Liver (tissue), 9 donors: Measurements from ENCODE around the gene CRYAA. TPM values are rescaled to one million over a fixed set of nuclear protein-coding genes. Genes with fewer than 3 reads are reported as not detected.
"Not testable (repeated sequence)": the region's sequence is repeated elsewhere in the genome, so short reads cannot be mapped to it uniquely, and the experiment has no call there.

Experiments used
- DNase-seq: peaks from one replicate; pipeline ENCODE4 v3.0.0-alpha.2; 2017; ENCODE audit warnings: low spot score
- H3K27ac ChIP-seq, 2 donors: one replicate each; pipeline ENCODE4 v1.7.0; 2013; ENCODE audit warnings: inconsistent platforms in 2 of 2, low read length in 2 of 2, control low read depth in 1 of 2, low read depth in 1 of 2, mild to moderate bottlenecking in 1 of 2
- H3K27me3 ChIP-seq, 4 donors: one replicate each; pipeline versions ENCODE4 v1.6.1 to v1.7.0; 2013; ENCODE audit warnings: low read length in 3 of 4, inconsistent platforms in 1 of 4, mild to moderate bottlenecking in 1 of 4, moderate library complexity in 1 of 4; ENCODE audit not compliant: control insufficient read depth in 4 of 4, insufficient read depth in 4 of 4
- H3K36me3 ChIP-seq, 4 donors: one replicate each; pipeline versions ENCODE4 v1.6.1 to v1.7.0; 2013; ENCODE audit warnings: low read length in 3 of 4, mild to moderate bottlenecking in 3 of 4, low read depth in 1 of 4, moderate library complexity in 1 of 4; ENCODE audit not compliant: control insufficient read depth in 4 of 4, insufficient read depth in 3 of 4
- H3K4me1 ChIP-seq, 4 donors: one replicate each; pipeline versions ENCODE4 v1.6.1 to v1.7.0; 2013; ENCODE audit warnings: low read length in 3 of 4, mild to moderate bottlenecking in 3 of 4, moderate library complexity in 1 of 4; ENCODE audit not compliant: control insufficient read depth in 4 of 4, insufficient read depth in 4 of 4
- H3K4me3 ChIP-seq, 3 donors: one replicate each; pipeline versions ENCODE4 v1.6.1 to v1.7.0; 2013; ENCODE audit warnings: low read length in 3 of 3, control low read depth in 1 of 3, low read depth in 1 of 3, mild to moderate bottlenecking in 1 of 3
- H3K9ac ChIP-seq, 2 donors: one replicate each; pipeline ENCODE4 v1.7.0; 2013; ENCODE audit warnings: low read length in 2 of 2, mild to moderate bottlenecking in 2 of 2, moderate library complexity in 2 of 2, control low read depth in 1 of 2, low read depth in 1 of 2
- H3K9me3 ChIP-seq, 4 donors: one replicate each; pipeline versions ENCODE4 v1.6.1 to v1.7.0; 2013; ENCODE audit warnings: low read length in 3 of 4; ENCODE audit not compliant: control insufficient read depth in 4 of 4
- WGBS: extraction: QIAGEN DNeasy Blood & Tissue Kit; methylation state at CpG from one replicate; pipeline ENCODE4 v1.1.7; 2013; 5-methylcytosine and 5-hydroxymethylcytosine counted together
- polyA plus RNA-seq, 2 donors: library from polyadenylated mRNA; stranded (reverse) in 1 of 2; unstranded in 1 of 2; fragments of 200-250 nt in 1 of 2; fragments of >200 nt in 1 of 2; fragmentation: Nextera tagmentation in 1 of 2; extraction: Ambion mirVana in 1 of 2; gene quantifications; one replicate each; pipeline versions ENCODE4 v1.2.1 to v1.2.3, GENCODE V29; 2013 to 2015
- total RNA-seq, 2 donors: library from RNA; depleted of rRNA; stranded (reverse); fragments of >200 nt; gene quantifications; one replicate each; pipeline ENCODE4 v1.2.3, GENCODE V29; 2014
- donor health status: healthy.
- donor health status: healthy.
- donor health status: healthy.
- donor health status: healthy.
- donor health status: healthy.

Gene CRYAA
- total RNA-seq, result under 1 TPM in 1 of 2 donors, not detected in 1; 0.84 TPM
- polyA plus RNA-seq, result 1 to 10 TPM in 1 of 2 donors, under 1 TPM in 1; 0.57 to 1.9 TPM

GRCh38 chr21:43168708-43169107 lies at the start of gene CRYAA:
TSS of gene CRYAA (plus strand) at chr21:43169008. CDS start at chr21:43169100, 92 bp downstream.
- 91% methylated on average over 2 of the region's 16 CpGs for WGBS
- not testable (repeated sequence) for H3K4me3 ChIP-seq, H3K27ac ChIP-seq, H3K9me3 ChIP-seq, H3K36me3 ChIP-seq, H3K27me3 ChIP-seq, H3K9ac ChIP-seq, DNase-seq, H3K4me1 ChIP-seq

GRCh38 chr21:43130094-43130493 lies 38.7 kb upstream of the CRYAA start:
- DNase-seq, H3K9ac ChIP-seq, H3K4me3 ChIP-seq, H3K27me3 ChIP-seq, H3K4me1 ChIP-seq, H3K9me3 ChIP-seq, H3K36me3 ChIP-seq, H3K27ac ChIP-seq: not testable (repeated sequence)
- WGBS, result no CpG with 5 or more reads among the region's 7 CpGs

GRCh38 chr21:43134520-43134919 lies 34.3 kb upstream of the CRYAA start:
- not testable (repeated sequence) for H3K4me3 ChIP-seq, H3K27me3 ChIP-seq, H3K9me3 ChIP-seq, H3K27ac ChIP-seq, DNase-seq, H3K4me1 ChIP-seq, H3K36me3 ChIP-seq, H3K9ac ChIP-seq
- no CpG with 5 or more reads among the region's 10 CpGs for WGBS

GRCh38 chr21:43138944-43139343 lies 29.9 kb upstream of the CRYAA start:
- H3K36me3 ChIP-seq, result not testable (repeated sequence)
- 0% methylated on average over 3 of the region's 8 CpGs for WGBS

GRCh38 chr21:43141407-43141806 lies 27.4 kb upstream of the CRYAA start:
- H3K9ac ChIP-seq, H3K27me3 ChIP-seq, H3K4me3 ChIP-seq, H3K36me3 ChIP-seq, H3K9me3 ChIP-seq, H3K4me1 ChIP-seq, DNase-seq, H3K27ac ChIP-seq: not testable (repeated sequence)
- WGBS, result 92% methylated on average over 2 of the region's 17 CpGs

More at GRCh38 chr21:43138944-43139343, 29.9 kb upstream of the CRYAA start:
- H3K9ac ChIP-seq, H3K27me3 ChIP-seq, H3K4me3 ChIP-seq, H3K9me3 ChIP-seq, H3K4me1 ChIP-seq, H3K27ac ChIP-seq, DNase-seq: not testable (repeated sequence)

GRCh38 chr21:43146637-43147036 lies 22.2 kb upstream of the CRYAA start:
- not testable (repeated sequence) for H3K27me3 ChIP-seq, H3K36me3 ChIP-seq, H3K4me1 ChIP-seq, H3K9ac ChIP-seq, H3K9me3 ChIP-seq, DNase-seq, H3K4me3 ChIP-seq, H3K27ac ChIP-seq
- WGBS, result no CpG with 5 or more reads among the region's 12 CpGs

- not testable (repeated sequence) for H3K27ac ChIP-seq, H3K27me3 ChIP-seq, DNase-seq, H3K9ac ChIP-seq, H3K4me1 ChIP-seq, H3K36me3 ChIP-seq, H3K9me3 ChIP-seq, H3K4me3 ChIP-seq
- no CpG with 5 or more reads among the region's 7 CpGs for WGBS
Measured at GRCh38 chr21:43147999-43148398, 20.8 kb upstream of the CRYAA start.

- WGBS, result no CpG with 5 or more reads among the region's 11 CpGs
- H3K4me3 ChIP-seq, result not testable (repeated sequence)
Measured at GRCh38 chr21:43149344-43149743, 19.5 kb upstream of the CRYAA start.

GRCh38 chr21:43153601-43154000 lies 15.2 kb upstream of the CRYAA start:
- not testable (repeated sequence) for H3K4me1 ChIP-seq, H3K27me3 ChIP-seq, DNase-seq, H3K27ac ChIP-seq, H3K4me3 ChIP-seq, H3K36me3 ChIP-seq, H3K9ac ChIP-seq, H3K9me3 ChIP-seq
- WGBS, result no CpG with 5 or more reads among the region's 33 CpGs

More at GRCh38 chr21:43149344-43149743, 19.5 kb upstream of the CRYAA start:
- not testable (repeated sequence) for H3K9me3 ChIP-seq, H3K27me3 ChIP-seq, H3K27ac ChIP-seq, H3K4me1 ChIP-seq, DNase-seq, H3K9ac ChIP-seq, H3K36me3 ChIP-seq
